Adrenal gland (tissue), 5 donors: Measurements from ENCODE around the gene CGN.

Experiments used
- CTCF ChIP-seq, 6 experiments: fragments of 450-650 bp in 4 of 6; fragments of 200-600 bp in 2 of 6; sonication (generic) in 1 of 6; IDR thresholded peaks; 1 replicate in 5 of 6; 2 replicates in 1 of 6; pipeline versions ENCODE4 v1.5.1 to v1.8.0; 2016 to 2021; ENCODE audit warnings: antibody characterized with exemption in 6 of 6, mild to moderate bottlenecking in 2 of 6, moderate library complexity in 1 of 6
- POLR2A ChIP-seq, 2 donors: fragments of 450-650 bp; IDR thresholded peaks; one replicate each; pipeline ENCODE4 v1.6.1; 2017; ENCODE audit warnings: antibody characterized with exemption in 2 of 2, mild to moderate bottlenecking in 2 of 2, moderate library complexity in 1 of 2
- donor health status: DM: no; HTN: no; CAD: no.

- no peak for TF ChIP-seq CTCF (IDR thresholded peaks at IDR 0.05)
- no peak for TF ChIP-seq POLR2A (IDR thresholded peaks at IDR 0.05)
Observed at GRCh38 chr1:151479462-151479861, 31.7 kb upstream of the CGN start.
